ENCODE results near the gene EPHB1.

- no peak for TF ChIP-seq RAD21 (IDR thresholded peaks at IDR 0.05)
- no peak for TF ChIP-seq CTCF (IDR thresholded peaks at IDR 0.05; ENCODE audit: low read depth, low read length, missing input control)
- TF ChIP-seq RXRA (IDR thresholded peaks at IDR 0.05) = no peak
- TF ChIP-seq YY1 (IDR thresholded peaks at IDR 0.05) = no peak
- no peak for TF ChIP-seq JUND (IDR thresholded peaks at IDR 0.05)
- no peak for TF ChIP-seq REST (IDR thresholded peaks at IDR 0.05)
- TF ChIP-seq ATF3 (IDR thresholded peaks at IDR 0.05) = no peak
- no peak for TF ChIP-seq NR2F2 (IDR thresholded peaks at IDR 0.05)
- no peak for TF ChIP-seq FOXA1 (IDR thresholded peaks at IDR 0.05)
- TF ChIP-seq SP1 (IDR thresholded peaks at IDR 0.05) = no peak
- TF ChIP-seq MAX (IDR thresholded peaks at IDR 0.05) = no peak
- no peak for TF ChIP-seq ZBTB33 (IDR thresholded peaks at IDR 0.05)
- no peak for TF ChIP-seq TAF1 (conservative IDR thresholded peaks at IDR 0.05)
Measured at GRCh38 chr3:134927599-134927998, 132.5 kb downstream of the EPHB1 start.
